ENCODE measurements around the gene ATP8B4. TPM values are rescaled to one million over a fixed set of nuclear protein-coding genes. Genes with fewer than 3 reads are reported as not detected.
A peak's percentile ranks its signal among the peaks of the same experiment; 100 is the strongest.
"Not testable (repeated sequence)": the region's sequence is repeated elsewhere in the genome, so short reads cannot be mapped to it uniquely, and the experiment has no call there.

The ATP8B4 gene
- total RNA-seq, 4 donors from 2014 or later = 2.2 to 9.5 (median 3.0) TPM

DNA sequence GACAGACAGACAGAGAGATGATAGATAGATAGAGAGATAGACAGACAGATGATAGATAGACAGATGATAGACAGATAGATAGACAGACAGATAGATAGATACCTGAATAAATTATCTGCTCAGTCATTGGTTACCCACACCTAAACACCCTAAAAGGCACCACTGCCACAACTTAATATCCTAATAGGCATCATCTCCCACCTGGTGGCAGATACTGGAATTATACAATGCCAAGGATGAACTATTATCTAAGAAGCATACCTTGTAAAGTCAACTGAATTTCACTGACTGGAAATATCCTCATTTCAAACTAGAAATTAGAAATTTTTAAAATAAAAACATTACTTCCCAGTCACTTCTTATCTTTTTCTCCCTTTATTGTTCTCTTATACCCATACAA lies 19.4 kb upstream of the ATP8B4 start:
- no peak for DNase-seq (ENCODE audit: low spot score in 2 of 2)
- H3K27ac ChIP-seq = no peak overlapping the region

GRCh38 chr15:50137893-50138292 lies 18.9 kb upstream of the ATP8B4 start:
- no peak for DNase-seq (ENCODE audit: low spot score in 2 of 2)
- WGBS = 100% methylated on average over 2 of the region's 2 CpGs
- no peaks in the 10 kb centered on the region for H3K27me3 ChIP-seq
- H3K9me3 ChIP-seq = no peaks in the 10 kb centered on the region
- no peaks in the 10 kb centered on the region for H3K36me3 ChIP-seq
- H3K4me1 ChIP-seq = peaks cover 4% of the 10 kb centered on the region
- H3K4me3 ChIP-seq = no peak overlapping the region
- TF ChIP-seq, protein P1, sequence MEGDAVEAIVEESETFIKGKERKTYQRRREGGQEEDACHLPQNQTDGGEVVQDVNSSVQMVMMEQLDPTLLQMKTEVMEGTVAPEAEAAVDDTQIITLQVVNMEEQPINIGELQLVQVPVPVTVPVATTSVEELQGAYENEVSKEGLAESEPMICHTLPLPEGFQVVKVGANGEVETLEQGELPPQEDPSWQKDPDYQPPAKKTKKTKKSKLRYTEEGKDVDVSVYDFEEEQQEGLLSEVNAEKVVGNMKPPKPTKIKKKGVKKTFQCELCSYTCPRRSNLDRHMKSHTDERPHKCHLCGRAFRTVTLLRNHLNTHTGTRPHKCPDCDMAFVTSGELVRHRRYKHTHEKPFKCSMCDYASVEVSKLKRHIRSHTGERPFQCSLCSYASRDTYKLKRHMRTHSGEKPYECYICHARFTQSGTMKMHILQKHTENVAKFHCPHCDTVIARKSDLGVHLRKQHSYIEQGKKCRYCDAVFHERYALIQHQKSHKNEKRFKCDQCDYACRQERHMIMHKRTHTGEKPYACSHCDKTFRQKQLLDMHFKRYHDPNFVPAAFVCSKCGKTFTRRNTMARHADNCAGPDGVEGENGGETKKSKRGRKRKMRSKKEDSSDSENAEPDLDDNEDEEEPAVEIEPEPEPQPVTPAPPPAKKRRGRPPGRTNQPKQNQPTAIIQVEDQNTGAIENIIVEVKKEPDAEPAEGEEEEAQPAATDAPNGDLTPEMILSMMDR (IDR thresholded peaks at IDR 0.05) = no peak
- TF ChIP-seq EP300 (IDR thresholded peaks at IDR 0.05) (no peak), POLR2AphosphoS5 (IDR thresholded peaks at IDR 0.05) (no peak)
- H3K27ac ChIP-seq = peak overlapping the region; percentile 45

More for the DNA sequence above, 19.4 kb upstream of the ATP8B4 start:
- Histone ChIP-seq H3K27me3 (no peaks in the 10 kb centered on the region), H3K4me3 (no peak overlapping the region), H3K36me3 (no peaks in the 10 kb centered on the region), H3K4me1 (peaks cover 4% of the 10 kb centered on the region), H3K9me3 (no peaks in the 10 kb centered on the region)
- TF ChIP-seq POLR2AphosphoS5 (IDR thresholded peaks at IDR 0.05) (no peak), EP300 (IDR thresholded peaks at IDR 0.05) (no peak), POLR2A (IDR thresholded peaks at IDR 0.05) (no peak)
- TF ChIP-seq, protein P1 (IDR thresholded peaks at IDR 0.05) = no peak

- WGBS = 71% methylated on average over 7 of the region's 7 CpGs
Observed at GRCh38 chr15:50137330-50137761, 18.3 kb upstream of the ATP8B4 start.

GRCh38 chr15:50135031-50135551 lies 16.1 kb upstream of the ATP8B4 start:
- 91% methylated on average over 5 of the region's 5 CpGs for WGBS
- no peak for DNase-seq (ENCODE audit: low spot score in 2 of 2)
- no peak for TF ChIP-seq POLR2AphosphoS5 (IDR thresholded peaks at IDR 0.05)
- TF ChIP-seq POLR2A (IDR thresholded peaks at IDR 0.05) = no peak
- TF ChIP-seq EP300 (IDR thresholded peaks at IDR 0.05) = no peak
- TF ChIP-seq, protein P1 (IDR thresholded peaks at IDR 0.05) = no peak
- no peaks in the 10 kb centered on the region for H3K9me3 ChIP-seq
- H3K4me1 ChIP-seq = peaks cover 4% of the 10 kb centered on the region
- H3K36me3 ChIP-seq = no peaks in the 10 kb centered on the region
- H3K27me3 ChIP-seq = no peaks in the 10 kb centered on the region
- no peak overlapping the region for H3K4me3 ChIP-seq
- H3K27ac ChIP-seq = peak overlapping the region; percentile 42

More at GRCh38 chr15:50137330-50137761, 18.3 kb upstream of the ATP8B4 start:
- Histone ChIP-seq H3K9me3 (no peaks in the 10 kb centered on the region), H3K36me3 (no peaks in the 10 kb centered on the region), H3K27ac (peak overlapping the region; percentile 45), H3K27me3 (no peaks in the 10 kb centered on the region), H3K4me1 (peaks cover 4% of the 10 kb centered on the region), H3K4me3 (no peak overlapping the region)
- DNase-seq (ENCODE audit: low spot score in 2 of 2) = no peak
- peak in 1 of 3 donors; percentile 37 for TF ChIP-seq POLR2AphosphoS5 (IDR thresholded peaks at IDR 0.05)
- TF ChIP-seq, protein P1 (IDR thresholded peaks at IDR 0.05) = no peak

- Histone ChIP-seq H3K27me3 (no peaks in the 10 kb centered on the region), H3K9me3 (no peaks in the 10 kb centered on the region), H3K27ac (peak overlapping the region; percentile 42), H3K4me3 (no peak overlapping the region), H3K36me3 (no peaks in the 10 kb centered on the region), H3K4me1 (peaks cover 4% of the 10 kb centered on the region)
- no peak for DNase-seq (ENCODE audit: low spot score in 2 of 2)
- 34% methylated on average over 2 of the region's 2 CpGs for WGBS
- TF ChIP-seq, protein P1 (IDR thresholded peaks at IDR 0.05) = no peak
- no peak for TF ChIP-seq EP300 (IDR thresholded peaks at IDR 0.05)
- TF ChIP-seq POLR2A (IDR thresholded peaks at IDR 0.05) = no peak
- TF ChIP-seq POLR2AphosphoS5 (IDR thresholded peaks at IDR 0.05) = no peak
Observed at GRCh38 chr15:50134524-50135024, 15.5 kb upstream of the ATP8B4 start.

- H3K27ac ChIP-seq; H3K4me3 ChIP-seq; DNase-seq (ENCODE audit: low spot score in 2 of 2); H3K27me3 ChIP-seq; H3K36me3 ChIP-seq; H3K9me3 ChIP-seq; H3K4me1 ChIP-seq: not testable (repeated sequence)
- 78% methylated on average over 3 of the region's 3 CpGs for WGBS
Observed at GRCh38 chr15:50132251-50132984, 13.4 kb upstream of the ATP8B4 start.
